CD4-positive, alpha-beta T cell treated with Interleukin-2 at 100 ng/mL for 4 hours (primary cell): Measurements from ENCODE around the gene INS.
A peak's percentile ranks its signal among the peaks of the same experiment; 100 is the strongest.
"Not testable (repeated sequence)": the region's sequence is repeated elsewhere in the genome, so short reads cannot be mapped to it uniquely, and the experiment has no call there.

Experiments
- DNase-seq: peaks from one replicate; pipeline ENCODE4 v3.0.0-alpha.2; 2020; ENCODE audit warnings: low spot score

INS gene

GRCh38 chr11:2198621-2199365 is 37.8 kb upstream of the INS start:
- no peak for DNase-seq

DNA sequence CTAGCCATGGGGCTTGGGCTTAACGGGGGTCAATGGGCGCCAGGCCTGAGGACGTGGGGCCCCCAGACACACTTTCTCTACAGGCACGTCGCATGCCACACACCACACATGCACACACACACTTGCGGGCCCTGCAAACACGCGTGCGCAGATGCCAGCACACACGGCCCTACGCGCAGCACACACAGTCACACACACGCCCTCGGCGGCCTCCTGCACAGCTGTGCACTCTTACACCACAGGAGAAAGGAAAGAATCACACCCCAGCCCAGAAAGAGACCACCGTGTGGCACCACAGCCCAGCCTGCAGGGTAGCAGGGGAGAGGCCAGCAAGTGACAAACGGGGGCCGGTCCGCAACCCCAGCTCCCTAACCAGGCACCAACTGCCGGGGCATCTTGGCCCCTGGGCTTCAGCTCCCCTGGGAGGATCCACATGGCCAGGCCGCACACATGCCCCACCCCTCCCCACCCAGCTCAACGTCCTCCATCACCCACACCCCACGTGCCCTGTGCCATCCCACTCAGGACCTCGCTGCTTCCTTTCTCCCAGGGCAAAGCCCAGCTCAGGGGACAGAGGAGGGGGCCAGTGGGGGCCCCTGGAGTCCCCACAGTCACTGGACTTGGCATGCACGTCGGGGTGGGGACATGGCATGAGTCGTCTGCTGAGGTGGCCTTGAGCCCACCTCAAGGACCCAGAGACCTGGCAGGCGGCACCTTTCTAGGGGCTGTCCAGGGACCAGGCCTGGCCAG is 36.9 kb upstream of the INS start:
- DNase-seq, result no peak

DNA sequence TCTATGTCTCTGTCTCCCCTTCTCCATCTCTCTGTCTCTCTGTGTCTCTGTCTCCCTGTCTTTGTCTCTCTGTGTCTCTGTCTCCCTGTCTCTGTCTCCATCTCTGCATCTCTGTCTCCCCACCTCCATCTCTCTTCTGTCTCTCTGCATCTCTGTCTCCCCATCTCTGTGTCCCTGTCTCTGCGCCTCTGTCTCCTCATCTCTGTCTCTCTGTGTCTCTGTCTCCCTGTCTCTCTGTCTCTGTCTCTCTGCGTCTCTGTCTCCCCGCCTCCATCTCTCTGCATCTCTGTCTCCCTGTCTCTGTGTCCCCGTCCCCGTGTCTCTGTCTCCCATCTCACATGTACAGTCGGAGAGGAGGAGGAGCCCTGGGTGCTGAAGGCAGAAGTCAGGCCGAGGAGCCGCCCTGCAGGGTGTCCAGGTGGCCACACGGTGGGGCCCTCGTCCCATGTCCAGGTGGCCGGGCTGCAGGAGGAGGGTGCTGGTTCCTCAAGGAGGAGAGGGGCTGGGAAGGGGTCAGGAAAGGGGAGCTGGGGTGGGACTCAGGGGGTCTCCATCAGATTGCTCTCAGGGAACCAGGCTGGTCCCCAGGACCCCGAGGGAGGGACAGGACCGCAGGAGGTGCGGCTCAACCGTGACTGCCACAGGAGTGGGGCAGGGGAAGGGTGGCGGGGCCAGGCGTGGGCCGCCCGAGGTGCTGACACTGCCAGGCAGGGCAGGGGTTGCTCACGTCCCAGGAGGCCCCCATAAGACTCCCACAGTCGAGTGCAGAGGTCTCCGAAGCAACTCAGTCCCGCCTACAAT is 36.2 kb upstream of the INS start:
- DNase-seq, result peak; percentile 68

DNA sequence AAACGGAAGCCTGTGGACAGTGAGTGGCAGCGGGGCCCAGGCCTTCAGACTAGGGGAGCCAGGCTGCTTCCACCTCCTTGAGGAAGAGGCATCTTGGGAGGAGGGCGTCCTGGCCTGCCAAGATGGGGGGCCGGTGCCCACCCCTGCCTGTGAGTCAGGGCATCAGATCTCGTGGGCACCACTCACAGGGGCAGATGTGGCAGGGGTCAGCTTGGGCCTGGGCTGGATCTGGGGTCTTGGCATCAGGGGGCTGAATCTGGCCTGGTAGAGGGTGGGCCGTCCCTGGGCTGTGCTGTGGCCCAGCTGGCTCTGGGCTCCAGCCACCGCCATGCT is 34.7 kb upstream of the INS start:
- no peak for DNase-seq

DNA sequence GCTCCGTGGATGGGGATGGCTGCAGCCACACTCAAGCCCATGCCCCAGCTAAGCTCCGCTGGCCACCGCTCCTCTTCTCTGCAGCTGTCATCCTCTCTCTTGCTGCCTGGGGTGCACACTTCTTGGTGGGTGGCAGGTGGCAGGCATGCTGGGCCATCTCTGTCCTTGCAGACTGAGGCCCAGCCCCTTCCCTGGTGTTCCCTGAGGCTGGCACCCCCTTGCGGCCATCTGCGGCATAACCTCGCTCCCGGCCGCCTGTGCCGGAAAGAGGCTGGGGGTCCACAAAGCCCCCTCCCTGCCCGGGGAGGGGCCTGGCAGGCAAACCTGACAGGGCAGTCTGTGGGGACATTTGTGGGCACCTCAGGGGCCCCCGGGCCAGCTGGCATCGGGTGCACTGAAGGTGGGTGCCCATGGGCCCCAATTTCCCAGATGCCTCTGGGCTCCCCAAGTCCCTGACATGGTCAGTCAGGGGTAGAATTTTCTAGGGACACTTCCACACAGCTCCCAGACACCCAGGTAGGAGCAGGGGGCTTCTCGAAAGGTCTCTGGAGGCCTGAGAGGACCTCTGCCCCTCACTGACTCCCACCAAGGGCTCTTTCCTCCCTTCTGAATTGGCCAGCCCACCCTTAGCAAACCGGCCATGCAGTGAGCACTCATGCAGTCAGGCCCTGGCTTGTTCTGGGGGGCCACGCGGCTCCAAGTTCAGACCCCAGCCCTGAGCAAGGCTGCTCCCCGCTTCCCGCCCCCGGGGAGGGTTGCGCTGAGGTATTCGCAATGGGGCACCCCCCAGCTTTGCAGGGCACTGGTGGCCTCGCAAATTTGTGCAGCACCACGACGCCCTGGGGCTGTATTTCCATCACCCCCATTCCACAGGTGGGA is 34.1 kb upstream of the INS start:
- peak; percentile 37 for DNase-seq

- not testable (repeated sequence) for DNase-seq
These were observed 33.0 kb upstream of the INS start for GRCh38 chr11:2193888-2194595.

GRCh38 chr11:2193099-2193887 is 32.3 kb upstream of the INS start:
- no peak for DNase-seq

DNA sequence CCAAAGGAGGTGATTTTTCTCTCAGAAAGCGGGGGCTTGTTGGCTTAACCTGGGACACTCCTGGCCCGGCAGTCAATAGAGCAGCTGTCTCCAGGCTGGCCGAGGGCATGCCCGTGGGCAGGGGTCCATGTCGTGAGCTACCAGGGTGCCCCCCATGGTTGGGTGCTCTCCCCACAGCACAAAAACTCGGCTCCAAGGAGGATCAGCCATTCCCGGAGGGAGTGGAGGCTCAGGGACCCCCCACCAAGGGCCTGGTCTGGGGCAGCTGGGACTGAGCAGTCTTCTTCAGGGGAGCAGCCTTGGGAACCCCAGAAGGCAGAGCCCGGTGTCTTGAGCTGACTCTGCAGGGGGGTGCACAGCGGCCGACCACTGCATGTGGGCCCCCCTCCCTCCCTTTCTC is 31.4 kb upstream of the INS start:
- no peak for DNase-seq

GRCh38 chr11:2191883-2192282 is 30.9 kb upstream of the INS start:
- no peak for DNase-seq

- no peak for DNase-seq
These were observed 29.9 kb upstream of the INS start for GRCh38 chr11:2190657-2191471.

DNA sequence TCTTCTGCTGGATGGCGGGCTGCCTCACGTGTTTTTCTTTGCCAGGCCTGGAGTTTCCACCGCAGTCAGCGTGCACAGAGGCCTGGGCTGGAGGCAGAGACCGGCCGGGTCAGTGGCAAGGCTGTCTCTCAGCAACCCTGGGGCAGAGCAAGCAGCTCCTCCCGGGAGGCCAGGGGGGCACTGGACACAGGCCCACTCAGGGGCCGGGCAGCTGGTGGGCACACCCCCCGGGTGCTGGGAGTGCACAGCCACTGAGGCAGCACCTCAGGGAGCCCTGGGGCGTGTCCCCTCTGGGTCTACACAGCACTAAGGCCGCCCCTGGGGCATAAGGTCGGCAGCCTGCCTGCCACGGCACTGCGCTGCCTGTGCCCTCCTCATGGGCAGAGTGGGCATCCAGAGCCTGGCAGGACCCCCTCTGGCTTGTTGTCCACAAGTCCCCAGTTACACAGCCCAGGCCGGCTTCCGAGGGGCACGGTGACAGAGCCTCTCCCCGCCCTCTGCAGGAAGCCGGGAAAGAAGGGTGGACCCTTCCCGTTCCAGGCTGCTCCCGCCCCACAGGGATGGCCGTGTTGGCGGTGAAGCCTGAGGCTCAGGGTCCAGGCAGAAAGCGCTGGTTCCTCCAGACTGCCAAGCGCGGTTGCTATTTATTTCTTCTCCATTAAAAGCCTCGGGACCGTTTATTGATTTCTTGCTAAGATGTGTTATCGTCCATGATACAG is 29.1 kb upstream of the INS start:
- no peak for DNase-seq

- no peak for DNase-seq
These were observed 27.7 kb upstream of the INS start for GRCh38 chr11:2188745-2189144.

DNA sequence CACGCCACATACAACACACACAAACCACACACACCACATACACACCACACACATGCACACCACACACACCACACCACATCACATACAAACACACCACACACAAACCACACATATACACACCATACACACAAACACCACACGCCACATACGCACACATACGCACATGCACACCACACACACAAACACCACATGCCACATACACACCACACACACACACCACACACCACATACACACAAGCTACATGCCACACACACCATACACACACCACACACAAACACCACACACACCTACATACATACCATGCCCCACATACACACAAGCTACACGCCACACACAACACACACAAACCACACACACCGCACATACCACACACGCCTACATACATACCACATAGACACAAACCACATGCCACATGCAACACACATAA is 26.3 kb upstream of the INS start:
- no peak for DNase-seq

DNA sequence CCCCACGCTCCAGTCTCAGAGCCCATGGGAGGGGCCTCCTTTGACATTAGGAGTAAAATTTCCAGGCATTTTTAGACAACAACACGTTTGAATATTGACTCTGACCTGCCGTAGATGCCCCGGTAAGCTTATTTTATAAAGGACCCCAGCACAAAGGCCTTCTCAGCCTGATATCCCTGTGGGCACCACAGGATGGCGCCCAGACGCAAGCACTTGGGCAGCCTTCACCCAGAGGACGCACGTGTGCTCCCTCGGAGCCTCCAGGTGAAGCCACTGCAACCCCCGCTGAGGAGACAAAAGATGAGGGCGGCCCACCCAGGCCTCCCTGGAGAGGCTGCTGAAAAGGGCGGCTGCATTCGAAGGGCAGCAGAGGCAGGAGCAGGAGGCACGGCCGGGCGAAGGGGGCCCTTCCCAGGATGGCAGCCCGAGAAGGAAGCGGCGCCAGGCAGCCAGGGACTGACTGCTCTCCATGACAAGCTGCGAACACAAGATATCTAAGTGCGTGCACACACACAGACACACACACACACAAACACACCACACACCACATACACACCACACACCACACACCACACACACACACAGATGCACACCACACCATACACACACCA is 25.8 kb upstream of the INS start:
- DNase-seq, result peak; percentile 36

GRCh38 chr11:2185324-2186085 is 24.5 kb upstream of the INS start:
- no peak for DNase-seq

- DNase-seq, result no peak
These were observed 21.9 kb upstream of the INS start for GRCh38 chr11:2182692-2183474.

DNA sequence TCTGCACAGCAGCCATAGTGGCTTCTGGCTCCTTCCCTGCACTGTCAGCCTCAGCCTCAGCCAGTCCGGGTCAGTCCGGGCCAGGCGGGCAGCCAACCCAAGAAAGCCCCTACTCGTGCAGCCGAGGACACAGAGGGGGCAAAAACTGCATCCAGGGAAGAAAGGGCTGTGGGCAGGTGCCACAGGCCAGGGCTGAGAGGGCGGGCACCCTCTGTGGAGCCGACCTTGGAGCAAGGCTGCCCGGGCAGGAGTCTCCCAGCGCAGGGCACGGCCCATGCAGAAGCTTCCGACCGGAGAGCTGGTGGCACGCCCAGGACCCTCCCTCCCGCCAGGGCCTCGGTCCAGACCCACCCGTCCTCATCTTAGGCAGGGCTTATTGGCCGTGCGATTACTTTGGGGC is 21.1 kb upstream of the INS start:
- DNase-seq, result no peak
